Liver (tissue), 3 donors: ENCODE data around the gene CELF4.

ENCODE experiments used
- ATF3 ChIP-seq: IDR thresholded peaks from 2 replicates; pipeline ENCODE4 v1.6.1; 2016; ENCODE audit warnings: antibody characterized with exemption
- CTCF ChIP-seq: fragments of 150-350 bp; IDR thresholded peaks from 2 replicates; pipeline ENCODE4 v1.5.1; 2017; ENCODE audit warnings: improper control_type of control experiment, low read depth, low read length; ENCODE audit not compliant: missing input control
- EGR1 ChIP-seq, 2 donors: IDR thresholded peaks; 2 replicates each; pipeline ENCODE4 v1.6.1; 2016 to 2018; ENCODE audit warnings: antibody characterized with exemption in 2 of 2, low read depth in 2 of 2
- GABPA ChIP-seq, 2 donors: IDR thresholded peaks in 1 of 2; conservative IDR thresholded peaks in 1 of 2; 2 replicates each; pipeline ENCODE4 v1.6.1; 2016; ENCODE audit warnings: antibody characterized with exemption in 2 of 2, mild to moderate bottlenecking in 1 of 2, moderate library complexity in 1 of 2
- JUND ChIP-seq, 2 donors: IDR thresholded peaks; 2 replicates each; pipeline ENCODE4 v1.6.1; 2016; ENCODE audit warnings: antibody characterized with exemption in 2 of 2
- MAX ChIP-seq: IDR thresholded peaks from 2 replicates; pipeline ENCODE4 v1.6.1; 2016; ENCODE audit warnings: antibody characterized with exemption
- RAD21 ChIP-seq, 2 donors: IDR thresholded peaks; 2 replicates each; pipeline ENCODE4 v1.6.1; 2016; ENCODE audit warnings: antibody characterized with exemption in 2 of 2, mild to moderate bottlenecking in 2 of 2
- REST ChIP-seq: IDR thresholded peaks from 2 replicates; pipeline ENCODE4 v1.6.1; 2016; ENCODE audit warnings: antibody characterized with exemption, mild to moderate bottlenecking
- SP1 ChIP-seq: IDR thresholded peaks from 2 replicates; pipeline ENCODE4 v1.6.1; 2018; ENCODE audit warnings: antibody characterized with exemption, mild to moderate bottlenecking
- TAF1 ChIP-seq: conservative IDR thresholded peaks from 2 replicates; pipeline ENCODE4 v1.6.1; 2016; ENCODE audit warnings: antibody characterized with exemption, mild to moderate bottlenecking
- ZBTB33 ChIP-seq: IDR thresholded peaks from 2 replicates; pipeline ENCODE4 v1.6.1; 2016; ENCODE audit warnings: antibody characterized with exemption
- donor health status: healthy.
- donor health status: healthy.

GRCh38 chr18:37272841-37273240 is 292.8 kb downstream of the CELF4 start:
- TF ChIP-seq CTCF, result no peak
- TF ChIP-seq JUND (IDR thresholded peaks at IDR 0.05), result no peak
- TF ChIP-seq ATF3, result no peak
- no peak for TF ChIP-seq ZBTB33
- no peak for TF ChIP-seq SP1
- no peak for TF ChIP-seq RAD21 (IDR thresholded peaks at IDR 0.05)
- no peak for TF ChIP-seq REST
- TF ChIP-seq MAX, result no peak
- no peak for TF ChIP-seq GABPA (IDR thresholded peaks at IDR 0.05 in 1 of 2, conservative IDR thresholded peaks at IDR 0.05 in 1 of 2)
- TF ChIP-seq EGR1 (IDR thresholded peaks at IDR 0.05; ENCODE audit: low read depth in 2 of 2), result no peak
- no peak for TF ChIP-seq TAF1
